ENCODE results near the gene AMOTL2. TPM values are rescaled to one million over a fixed set of nuclear protein-coding genes. Genes with fewer than 3 reads are reported as not detected.

The AMOTL2 gene
- total RNA-seq, 1 experiment from 2014 or later, result 30.9 TPM

DNA sequence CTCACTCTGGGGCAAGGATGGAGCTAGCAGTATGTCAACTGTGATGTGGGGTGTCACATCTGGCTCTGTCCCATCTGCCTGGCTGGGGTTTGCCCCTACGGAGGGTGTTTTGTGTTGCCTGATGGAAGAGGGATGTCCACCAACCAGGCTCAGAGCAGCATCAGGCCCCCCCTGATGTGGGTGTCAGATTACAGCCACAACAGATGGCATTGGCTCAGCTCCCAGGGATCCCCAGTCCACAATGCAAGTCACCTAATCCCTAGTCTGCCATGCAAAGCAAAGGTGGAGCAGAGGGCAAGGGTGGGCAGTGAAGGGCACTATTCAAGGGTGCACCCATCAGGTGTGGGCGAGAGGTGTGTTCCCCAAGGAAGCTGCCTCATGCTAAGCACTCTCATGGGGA, 48.9 kb upstream of the AMOTL2 start:
- peak; percentile 61 for DNase-seq
- no peak overlapping the region for H4K8ac ChIP-seq (replicated peaks; ENCODE audit: insufficient read length, low read depth, low read length)
- H3K4me1 ChIP-seq (ENCODE audit: insufficient read depth, low read length), result peaks cover 2% of the 10 kb centered on the region; the same call in 1 of the 2 replicates
- no peaks in the 10 kb centered on the region for H3K79me1 ChIP-seq (ENCODE audit: insufficient read depth, low read depth, low read length, poor library complexity, severe bottlenecking)
- no peak overlapping the region for H2AFZ ChIP-seq (ENCODE audit: low read length)
- no peak overlapping the region for H2BK5ac ChIP-seq (ENCODE audit: insufficient read length, low read length)
- H3K18ac ChIP-seq (ENCODE audit: insufficient read length, low read depth, low read length), result no peak overlapping the region
- TF ChIP-seq, protein P1, sequence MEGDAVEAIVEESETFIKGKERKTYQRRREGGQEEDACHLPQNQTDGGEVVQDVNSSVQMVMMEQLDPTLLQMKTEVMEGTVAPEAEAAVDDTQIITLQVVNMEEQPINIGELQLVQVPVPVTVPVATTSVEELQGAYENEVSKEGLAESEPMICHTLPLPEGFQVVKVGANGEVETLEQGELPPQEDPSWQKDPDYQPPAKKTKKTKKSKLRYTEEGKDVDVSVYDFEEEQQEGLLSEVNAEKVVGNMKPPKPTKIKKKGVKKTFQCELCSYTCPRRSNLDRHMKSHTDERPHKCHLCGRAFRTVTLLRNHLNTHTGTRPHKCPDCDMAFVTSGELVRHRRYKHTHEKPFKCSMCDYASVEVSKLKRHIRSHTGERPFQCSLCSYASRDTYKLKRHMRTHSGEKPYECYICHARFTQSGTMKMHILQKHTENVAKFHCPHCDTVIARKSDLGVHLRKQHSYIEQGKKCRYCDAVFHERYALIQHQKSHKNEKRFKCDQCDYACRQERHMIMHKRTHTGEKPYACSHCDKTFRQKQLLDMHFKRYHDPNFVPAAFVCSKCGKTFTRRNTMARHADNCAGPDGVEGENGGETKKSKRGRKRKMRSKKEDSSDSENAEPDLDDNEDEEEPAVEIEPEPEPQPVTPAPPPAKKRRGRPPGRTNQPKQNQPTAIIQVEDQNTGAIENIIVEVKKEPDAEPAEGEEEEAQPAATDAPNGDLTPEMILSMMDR (conservative IDR thresholded peaks at IDR 0.05), result no peak
- H4K91ac ChIP-seq (ENCODE audit: insufficient read length, low read depth, low read length), result no peak overlapping the region
- H3K9ac ChIP-seq (ENCODE audit: extremely low read depth, insufficient read length, low read length), result no peak overlapping the region
- no peaks in the 10 kb centered on the region for H3K9me3 ChIP-seq (ENCODE audit: control insufficient read depth, low read depth, low read length)
- H4K5ac ChIP-seq (ENCODE audit: insufficient read length, low read depth, low read length), result no peak overlapping the region
- H2BK12ac ChIP-seq (ENCODE audit: insufficient read length, low read depth, low read length), result no peak overlapping the region
- H4K20me1 ChIP-seq (ENCODE audit: control insufficient read depth, insufficient read depth, insufficient read length), result no peaks in the 10 kb centered on the region
- H3K14ac ChIP-seq (ENCODE audit: insufficient read depth, low read length), result no peak overlapping the region
- no peaks in the 10 kb centered on the region for H3K36me3 Mint-ChIP-seq (ENCODE audit: insufficient read depth in 1 of 3, low read depth in 3 of 3)
- H3K4ac ChIP-seq (ENCODE audit: low read depth, low read length), result no peak overlapping the region
- H3K27me3 Mint-ChIP-seq (ENCODE audit: low read depth), result peaks cover 12% of the 10 kb centered on the region
- no CpG with 5 or more reads among the region's 2 CpGs for WGBS (ENCODE audit: extremely low coverage, insufficient read length, low lambda C conversion rate)
- no peak overlapping the region for H2BK120ac ChIP-seq (ENCODE audit: low read depth, low read length, poor library complexity, severe bottlenecking)
- no peak overlapping the region for H3K4me3 Mint-ChIP-seq
- no peak overlapping the region for H2BK20ac ChIP-seq (ENCODE audit: low read depth, low read length, poor library complexity, severe bottlenecking)
- no peak overlapping the region for H3K27ac ChIP-seq (ENCODE audit: insufficient read length, low read depth, low read length)
- no peak overlapping the region for H3K56ac ChIP-seq (ENCODE audit: insufficient read length, low read depth, low read length)
- H2BK15ac ChIP-seq (ENCODE audit: low read depth, low read length), result no peak overlapping the region
- H2AK5ac ChIP-seq (ENCODE audit: insufficient read length, low read length), result no peak overlapping the region
- H3K4me1 Mint-ChIP-seq, result peaks cover 19 to 29% of the 10 kb centered on the region in 2 experiments
- no peak overlapping the region for H3K4me2 ChIP-seq (ENCODE audit: insufficient read depth, insufficient read length, low read length)
- no peaks in the 10 kb centered on the region for H3K9me3 Mint-ChIP-seq
- H3K27ac Mint-ChIP-seq, result no peak overlapping the region
- H3K27me3 ChIP-seq (ENCODE audit: insufficient read depth, low read length), result no peaks in the 10 kb centered on the region
- H3K23me2 ChIP-seq (ENCODE audit: insufficient read length, low read depth, low read length, poor library complexity, severe bottlenecking), result no peaks in the 10 kb centered on the region
- no peak overlapping the region for H3T11ph ChIP-seq (ENCODE audit: low read length)
- H3K79me2 ChIP-seq (ENCODE audit: insufficient read depth, low read length), result no peaks in the 10 kb centered on the region
- H3K23ac ChIP-seq (ENCODE audit: insufficient read length, low read depth, low read length), result no peak overlapping the region

Measured in H9 (cell line).